GM12874 (cell line): Measurements from ENCODE around the gene NSUN2.

ENCODE experiments used
- TF ChIP-seq, protein P1 (sequence below): IDR thresholded peaks from 2 replicates; pipeline ENCODE4 v1.5.1; 2011; ENCODE audit warnings: low read depth, mild to moderate bottlenecking, control low read depth, low read length, moderate library complexity; ENCODE audit not compliant: insufficient read depth

The NSUN2 gene

DNA sequence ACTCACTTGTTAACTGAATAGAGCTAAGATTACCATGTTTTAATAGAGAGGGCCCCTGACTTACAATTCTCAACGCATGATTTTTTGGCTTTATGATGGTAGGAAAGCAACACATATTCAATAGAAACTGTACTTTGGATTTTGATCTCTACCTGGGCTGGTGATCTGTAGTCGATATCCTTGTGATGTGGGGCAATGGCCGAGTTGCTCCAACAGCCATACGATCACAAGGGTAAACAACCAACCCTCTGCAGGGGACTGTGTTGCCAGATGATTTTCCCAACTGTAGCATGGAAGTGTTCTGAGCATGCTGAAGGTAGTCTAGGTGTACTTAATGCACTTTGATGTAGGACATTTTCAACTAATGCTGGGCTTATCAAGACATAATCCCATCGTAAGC, 36.5 kb downstream of the NSUN2 start:
- TF ChIP-seq, protein P1, sequence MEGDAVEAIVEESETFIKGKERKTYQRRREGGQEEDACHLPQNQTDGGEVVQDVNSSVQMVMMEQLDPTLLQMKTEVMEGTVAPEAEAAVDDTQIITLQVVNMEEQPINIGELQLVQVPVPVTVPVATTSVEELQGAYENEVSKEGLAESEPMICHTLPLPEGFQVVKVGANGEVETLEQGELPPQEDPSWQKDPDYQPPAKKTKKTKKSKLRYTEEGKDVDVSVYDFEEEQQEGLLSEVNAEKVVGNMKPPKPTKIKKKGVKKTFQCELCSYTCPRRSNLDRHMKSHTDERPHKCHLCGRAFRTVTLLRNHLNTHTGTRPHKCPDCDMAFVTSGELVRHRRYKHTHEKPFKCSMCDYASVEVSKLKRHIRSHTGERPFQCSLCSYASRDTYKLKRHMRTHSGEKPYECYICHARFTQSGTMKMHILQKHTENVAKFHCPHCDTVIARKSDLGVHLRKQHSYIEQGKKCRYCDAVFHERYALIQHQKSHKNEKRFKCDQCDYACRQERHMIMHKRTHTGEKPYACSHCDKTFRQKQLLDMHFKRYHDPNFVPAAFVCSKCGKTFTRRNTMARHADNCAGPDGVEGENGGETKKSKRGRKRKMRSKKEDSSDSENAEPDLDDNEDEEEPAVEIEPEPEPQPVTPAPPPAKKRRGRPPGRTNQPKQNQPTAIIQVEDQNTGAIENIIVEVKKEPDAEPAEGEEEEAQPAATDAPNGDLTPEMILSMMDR: no peak

DNA sequence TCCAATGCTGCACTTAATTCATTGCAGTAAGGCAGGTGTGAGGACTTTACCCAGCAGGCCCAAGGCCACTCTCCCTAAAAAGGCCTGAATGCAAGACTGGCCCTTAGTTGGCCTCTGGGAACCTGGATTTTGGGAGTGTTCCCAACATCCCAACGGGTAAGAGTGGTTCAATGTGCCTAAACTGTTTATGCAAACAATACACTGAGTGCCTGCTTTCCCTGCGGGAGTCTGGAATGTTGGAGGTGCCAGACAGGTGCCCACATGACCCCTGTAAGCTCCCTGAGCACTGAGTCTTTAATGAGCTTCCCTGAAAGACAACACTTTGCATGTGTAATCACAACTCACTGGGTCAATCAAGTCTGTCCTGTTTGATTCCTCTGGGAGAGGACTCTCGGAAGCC, 37.4 kb downstream of the NSUN2 start:
- TF ChIP-seq, protein P1: no peak

DNA sequence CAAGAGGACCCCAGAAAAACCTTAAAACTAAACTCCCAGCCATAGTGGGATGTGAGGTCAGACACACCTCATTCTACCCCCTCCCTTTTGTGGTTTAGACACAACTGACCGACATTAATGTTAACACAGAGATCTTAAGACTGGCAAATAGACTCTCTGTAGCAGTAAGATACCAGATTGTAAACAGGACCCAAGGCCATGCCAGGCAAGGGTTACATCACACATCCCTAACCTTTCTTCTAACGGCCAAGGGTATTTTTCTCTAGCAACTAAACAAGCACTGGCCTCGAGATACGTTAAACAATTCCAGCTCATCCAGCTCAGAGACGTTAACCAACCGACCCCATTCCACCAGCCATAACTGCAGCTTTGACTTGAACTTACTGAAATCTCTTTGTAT, 38.8 kb downstream of the NSUN2 start:
- TF ChIP-seq, protein P1: no peak

DNA sequence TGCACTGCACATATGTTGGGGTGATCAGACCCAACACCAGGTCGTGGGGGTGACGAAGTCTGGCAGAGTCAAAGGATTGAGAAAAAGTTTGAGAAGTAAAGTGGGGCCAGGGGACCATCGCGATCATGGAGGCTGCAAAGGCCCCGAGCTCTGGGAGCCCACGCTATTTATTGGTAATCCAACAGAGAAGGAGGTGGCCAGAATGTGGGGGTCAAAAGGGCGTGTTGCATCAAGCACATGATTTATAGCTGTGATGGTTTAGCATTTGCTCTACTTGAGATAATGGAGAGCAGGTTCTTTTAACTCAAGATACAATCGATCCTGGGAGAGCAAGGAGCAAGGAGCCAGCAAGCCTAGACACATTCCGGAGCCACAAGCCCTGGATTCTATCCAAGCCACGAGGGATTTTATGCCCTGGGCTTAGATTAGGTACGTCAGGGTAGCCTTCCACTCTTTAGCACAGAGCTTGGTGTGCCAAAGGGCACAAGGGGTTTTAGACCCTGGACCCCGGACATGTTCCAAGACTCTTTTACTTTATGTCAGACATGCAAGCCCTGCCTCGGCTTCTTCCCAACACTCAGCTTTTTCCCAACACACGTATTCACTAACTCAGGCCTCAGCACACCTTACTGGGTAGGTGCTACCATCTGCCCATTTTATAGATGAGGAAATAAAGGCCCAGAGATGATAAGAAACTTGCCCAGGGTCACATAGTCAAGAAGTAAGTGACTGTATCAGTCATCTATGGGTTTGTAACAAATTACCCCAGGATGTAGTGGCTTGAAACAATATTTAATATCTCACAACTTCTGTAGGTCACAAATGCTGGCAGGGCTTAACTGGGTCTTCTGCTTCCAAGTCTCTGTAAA, 39.5 kb downstream of the NSUN2 start:
- TF ChIP-seq, protein P1: no peak

DNA sequence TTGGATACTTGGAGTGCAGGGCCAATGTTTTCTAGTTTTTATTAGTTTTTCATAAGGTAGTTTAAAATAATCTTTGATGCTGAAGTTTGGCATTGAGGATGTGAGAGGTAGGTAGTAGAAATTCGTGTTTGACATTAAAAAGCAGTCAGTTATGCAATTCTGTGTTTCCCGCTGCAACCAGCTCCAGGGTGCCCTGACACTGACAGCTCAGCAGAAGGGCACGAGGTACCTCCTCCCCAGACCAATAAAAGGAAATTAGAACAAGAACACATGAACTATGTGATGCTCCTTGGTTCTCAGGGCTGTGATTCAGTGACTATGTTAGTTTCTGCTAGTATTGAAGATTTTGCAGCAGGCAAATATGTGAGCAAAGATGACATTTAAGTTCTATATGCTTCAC, 40.2 kb downstream of the NSUN2 start:
- TF ChIP-seq, protein P1: no peak

DNA sequence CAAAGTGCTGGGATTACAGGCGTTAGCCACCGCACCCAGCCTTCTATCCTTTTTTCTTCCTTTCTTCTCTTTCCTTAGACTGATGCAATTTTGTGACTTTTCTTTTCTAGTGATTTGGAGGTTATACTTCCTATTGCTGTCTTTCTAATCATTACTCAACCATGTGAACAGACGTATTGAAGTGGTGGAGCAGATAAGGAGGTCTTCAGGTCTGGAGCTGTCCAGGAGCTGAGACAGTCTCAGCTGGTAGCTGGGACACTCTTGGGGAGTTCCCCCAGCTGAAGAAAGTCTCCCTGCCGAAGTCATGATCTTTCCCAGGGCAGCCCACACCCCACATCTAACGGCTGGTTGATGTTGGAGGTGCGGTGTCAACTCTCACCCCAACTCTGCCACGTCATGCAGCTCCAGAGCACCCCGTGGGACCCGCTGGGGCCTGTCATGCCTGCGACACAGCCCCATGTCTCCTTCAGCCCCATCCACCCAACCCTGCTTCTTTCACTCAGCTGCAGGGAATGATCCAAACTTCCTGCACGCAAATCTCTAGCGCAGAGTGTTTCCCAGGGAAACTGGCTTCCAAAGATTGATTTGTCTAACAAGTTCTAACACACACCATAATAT, 41.1 kb downstream of the NSUN2 start:
- TF ChIP-seq, protein P1: no peak

DNA sequence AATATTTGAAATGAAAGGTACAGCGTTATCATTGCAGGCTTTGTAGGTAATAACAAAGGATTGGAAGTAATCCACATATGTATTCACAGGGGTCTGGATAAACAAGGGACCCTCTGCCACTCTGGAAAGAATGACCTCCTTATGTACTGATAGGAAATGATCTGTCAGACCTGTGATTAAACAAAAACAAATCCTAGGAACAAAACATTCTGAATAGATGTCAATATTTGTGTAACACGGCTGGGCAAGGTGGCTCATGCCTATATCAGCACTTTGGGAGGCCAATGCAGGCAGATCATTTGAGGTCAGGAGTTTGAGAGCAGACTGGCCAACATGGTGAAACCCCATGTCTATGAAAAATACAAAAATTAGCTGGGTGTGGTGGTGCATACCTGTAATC, 42.3 kb downstream of the NSUN2 start:
- TF ChIP-seq, protein P1: no peak
